GM19099 (cell line): ENCODE data around the gene MTA1.

Experiments
- POLR2A ChIP-seq: IDR thresholded peaks from 3 replicates; pipeline ENCODE4 v1.6.1; 2011; ENCODE audit warnings: low read depth; ENCODE audit not compliant: insufficient read length; ENCODE audit errors: extremely low read depth

Gene MTA1

DNA sequence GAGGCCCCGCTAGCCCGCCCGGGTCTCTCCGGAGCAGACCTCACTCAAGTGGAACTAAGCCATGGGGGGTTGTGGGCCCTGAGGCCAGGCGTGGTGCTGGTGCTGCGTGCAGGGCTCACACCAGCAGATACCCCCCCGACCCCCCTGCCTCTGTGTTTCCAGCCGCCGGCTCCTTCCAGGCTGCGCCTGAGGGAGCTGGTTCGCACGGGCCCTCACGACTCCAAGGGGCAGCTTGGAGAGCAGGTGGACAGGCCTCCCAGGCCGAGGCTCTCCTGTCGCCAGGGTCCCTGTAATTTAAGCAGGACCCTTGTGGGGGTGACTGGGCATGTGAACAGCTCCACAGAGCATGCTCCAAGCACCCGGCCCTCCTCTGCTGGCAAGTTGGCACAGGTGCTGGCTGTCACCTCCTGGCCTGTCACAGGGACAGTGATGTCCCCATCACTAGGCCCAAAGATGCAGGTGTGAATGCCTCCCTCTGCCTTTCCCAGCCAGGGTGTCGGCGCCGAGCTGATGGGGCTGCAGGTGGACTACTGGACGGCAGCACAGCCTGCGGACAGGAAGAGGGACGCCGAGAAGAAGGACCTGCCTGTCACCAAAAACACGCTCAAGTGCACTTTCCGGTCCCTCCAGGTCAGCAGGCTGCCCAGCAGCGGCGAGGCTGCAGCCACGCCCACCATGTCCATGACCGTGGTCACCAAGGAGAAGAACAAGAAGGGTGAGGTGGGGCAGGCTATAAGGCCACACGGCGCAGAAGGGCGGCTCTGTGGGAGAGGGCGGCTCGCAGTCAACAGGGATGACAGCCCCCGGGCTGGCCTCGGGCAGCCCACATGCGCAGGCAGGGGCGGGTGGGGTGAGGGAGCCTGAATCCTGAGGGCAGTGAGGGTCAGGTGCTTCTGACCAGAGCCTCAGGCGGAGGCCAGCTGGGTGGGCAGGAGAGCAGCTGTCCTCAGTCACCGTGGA, 27.2 kb upstream of the MTA1 start:
- no peak for TF ChIP-seq POLR2A

- TF ChIP-seq POLR2A: no peak
These were observed 26.5 kb upstream of the MTA1 start for GRCh38 chr14:105393151-105393550.

DNA sequence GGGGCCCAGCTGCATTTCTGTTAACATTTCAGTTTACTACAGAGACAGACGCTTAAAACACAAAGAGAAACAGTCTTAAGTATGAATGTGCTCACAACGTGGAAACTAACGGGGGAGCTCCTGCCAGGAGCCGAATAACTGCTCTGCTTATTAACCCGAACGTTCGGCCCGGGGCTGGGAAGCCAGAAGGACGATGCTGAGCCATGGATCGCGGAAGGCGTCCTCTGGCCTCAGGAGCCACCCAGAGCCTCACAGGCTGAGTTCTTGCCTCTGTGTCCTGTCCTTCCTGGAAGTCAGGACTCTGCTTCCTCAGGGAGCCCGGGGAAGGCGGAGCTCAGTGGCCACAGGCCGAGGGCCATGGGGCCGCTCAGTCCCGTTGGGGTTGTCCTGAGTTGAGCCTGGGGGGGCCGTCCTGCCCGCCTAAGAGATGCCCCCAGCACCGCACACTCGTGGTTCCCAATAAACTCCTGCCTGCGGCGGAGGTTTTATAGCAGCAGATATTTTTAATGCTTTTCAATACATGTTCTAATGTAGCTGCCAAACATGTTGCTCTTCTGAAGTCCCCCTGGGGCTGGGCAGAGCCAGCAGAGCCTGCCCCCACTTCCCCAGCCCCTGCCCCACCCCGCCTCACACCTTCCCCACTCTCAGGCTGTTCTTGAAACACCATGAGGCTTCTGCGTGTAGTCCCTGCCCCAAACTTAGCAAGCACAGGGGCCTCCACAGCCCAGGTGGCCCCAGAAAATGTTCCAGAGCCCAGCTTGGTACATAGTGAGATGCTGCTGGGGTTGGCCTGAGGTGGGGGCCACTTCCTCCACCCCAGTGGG, 24.7 kb upstream of the MTA1 start:
- TF ChIP-seq POLR2A: no peak

GRCh38 chr14:105395538-105395854, 24.1 kb upstream of the MTA1 start:
- TF ChIP-seq POLR2A: no peak

GRCh38 chr14:105397350-105397931, 22.2 kb upstream of the MTA1 start:
- TF ChIP-seq POLR2A: no peak

DNA sequence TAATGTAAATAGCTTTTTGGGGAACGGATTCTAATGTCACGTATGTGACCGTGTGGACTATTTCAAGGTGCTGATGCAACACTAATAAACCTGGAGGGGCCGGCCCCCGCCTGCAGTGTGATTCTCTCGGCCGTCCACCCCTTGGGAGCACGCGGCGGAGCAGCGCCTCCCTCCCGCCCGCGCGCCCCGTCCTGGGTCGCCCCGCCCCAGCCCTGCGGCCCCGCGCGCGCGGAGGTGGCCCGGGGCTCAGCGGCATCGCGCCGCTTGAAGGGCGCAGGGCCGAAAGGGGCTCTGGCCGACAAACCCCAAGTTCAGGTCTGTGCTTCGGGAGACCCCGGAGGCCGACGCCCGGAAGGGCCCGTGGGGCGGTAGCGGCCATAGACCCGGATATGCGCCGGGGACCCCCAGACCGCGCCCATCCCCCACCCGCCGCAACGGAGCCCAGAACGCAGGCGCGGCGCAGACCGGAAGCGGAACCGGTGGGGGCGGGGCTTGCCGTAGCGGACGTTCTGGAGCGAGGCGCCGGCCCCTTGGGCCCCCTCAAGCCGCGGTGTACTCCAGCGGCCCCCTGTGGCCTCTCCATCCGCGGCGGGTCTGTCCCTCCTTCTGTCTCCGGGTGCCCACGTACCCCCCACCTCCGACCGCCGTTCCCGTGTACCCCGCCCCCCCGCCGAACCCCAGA, 21.4 kb upstream of the MTA1 start, which contains the start of gene TEX22:
TEX22 (plus strand) TSS at position 495 of the 682 bp plus-strand sequence. CDS start 803 bp downstream, outside the sequence.
- peak; percentile 84 for TF ChIP-seq POLR2A

DNA sequence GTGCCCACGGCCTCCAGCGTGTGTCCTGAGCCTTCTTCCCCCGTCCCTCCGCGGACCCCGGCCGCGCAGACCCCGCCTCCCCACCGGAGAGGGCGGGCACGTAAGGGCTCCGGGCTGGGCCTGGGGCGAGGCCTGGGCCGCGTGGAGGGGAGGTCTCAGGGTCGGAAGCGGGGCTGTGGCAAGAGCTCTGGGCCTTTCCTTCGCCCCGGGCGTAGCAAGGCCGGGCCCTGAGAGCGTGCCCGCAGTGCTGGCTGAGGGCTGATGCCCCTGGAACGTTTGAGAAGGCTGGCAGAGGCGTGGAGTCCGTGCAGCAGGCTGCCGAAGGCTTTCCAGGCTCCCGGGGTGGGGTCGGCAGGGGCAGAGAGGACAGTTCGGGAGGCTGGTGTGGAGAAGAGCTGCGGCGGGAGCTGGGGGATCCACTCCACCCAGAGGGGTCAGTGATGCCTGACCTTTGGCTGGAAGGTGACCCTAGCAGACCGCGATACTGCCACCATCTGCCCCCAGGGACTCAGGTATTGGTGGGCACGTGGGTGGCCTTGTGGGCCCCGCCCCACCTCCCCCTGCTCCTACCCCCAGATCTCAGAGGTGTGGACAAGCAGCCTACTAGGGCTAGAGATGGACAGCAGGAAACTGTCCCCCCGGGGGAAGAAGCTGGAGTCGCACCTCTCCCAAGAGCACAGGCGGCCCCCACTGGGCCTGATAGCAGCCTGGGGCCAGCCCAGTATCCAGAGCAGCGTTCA, 20.7 kb upstream of the MTA1 start:
- no peak for TF ChIP-seq POLR2A

DNA sequence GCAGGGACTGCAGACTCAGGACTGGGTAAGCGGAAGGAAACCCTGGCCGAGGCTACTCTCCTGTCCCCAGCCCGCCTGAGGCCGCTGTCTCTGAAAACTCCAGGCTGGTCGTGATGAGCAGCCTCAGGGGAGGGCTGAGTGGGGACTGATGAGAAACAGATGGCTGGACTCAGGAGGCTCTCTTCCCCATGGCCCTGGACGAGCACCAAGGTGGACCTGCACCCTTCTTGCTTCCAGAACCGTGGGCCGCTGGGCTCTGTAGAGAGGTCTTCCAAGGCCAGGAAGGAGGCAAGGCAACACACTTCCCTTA, 20.2 kb upstream of the MTA1 start:
- no peak for TF ChIP-seq POLR2A

DNA sequence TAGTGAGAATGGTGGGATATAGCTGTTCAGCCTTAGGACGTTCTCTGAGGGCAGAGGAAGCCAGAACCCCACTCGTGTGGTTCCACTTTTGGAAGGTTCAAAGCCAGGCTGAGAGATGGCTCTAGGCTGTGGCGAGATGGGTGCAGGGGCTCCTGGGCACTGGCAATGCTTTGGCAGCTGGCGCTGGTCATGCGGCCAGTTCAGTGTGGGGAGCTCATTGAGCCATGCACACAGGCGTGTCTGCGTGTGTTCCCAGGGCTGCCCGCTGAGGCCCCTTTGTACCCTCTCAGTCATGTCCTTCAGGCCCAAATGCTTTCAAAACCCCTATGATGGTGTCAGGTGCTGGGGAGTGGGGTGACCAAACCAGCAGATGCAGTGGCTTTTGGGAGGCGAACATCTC, 19.6 kb upstream of the MTA1 start:
- no peak for TF ChIP-seq POLR2A

GRCh38 chr14:105401699-105402098, 17.9 kb upstream of the MTA1 start:
- no peak for TF ChIP-seq POLR2A

DNA sequence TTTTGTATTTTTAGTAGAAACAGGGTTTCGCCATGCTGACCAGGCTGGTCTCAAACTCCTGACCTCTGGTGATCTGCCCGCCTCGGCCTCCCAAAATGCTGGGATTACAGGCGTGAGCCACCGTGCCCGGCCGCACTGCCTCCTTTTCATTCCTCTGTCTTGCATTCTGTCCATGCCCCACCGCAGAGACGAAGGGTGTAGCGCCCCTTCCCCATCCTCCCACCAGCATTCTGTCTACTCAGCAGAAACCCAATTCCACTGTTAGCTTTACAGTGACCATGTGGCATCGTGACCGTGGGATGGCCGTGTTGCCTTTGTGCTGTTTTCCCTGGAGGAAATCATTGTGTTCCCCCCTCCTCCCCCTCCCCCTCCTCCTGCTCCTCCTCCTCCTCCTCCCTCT, 11.0 kb upstream of the MTA1 start:
- no peak for TF ChIP-seq POLR2A

DNA sequence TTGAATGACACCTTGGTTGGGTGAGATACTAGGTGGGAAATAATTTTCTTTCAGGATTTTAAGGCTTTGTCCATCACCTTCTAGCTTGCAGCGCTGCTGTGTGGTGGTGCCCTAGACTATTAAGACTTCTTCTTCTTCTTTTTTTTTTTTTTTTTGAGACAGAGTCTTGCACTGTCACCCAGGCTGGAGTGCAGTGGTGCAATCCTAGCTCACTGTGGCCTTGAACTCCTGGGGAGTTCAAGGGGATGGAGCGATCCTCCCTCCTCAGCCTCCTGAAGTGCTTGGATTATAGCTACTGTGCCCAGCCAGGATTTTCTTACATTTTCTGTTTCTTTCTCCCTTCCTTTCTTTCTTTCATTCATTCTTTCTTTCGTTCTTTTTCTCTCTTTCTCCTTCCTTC, 10.3 kb upstream of the MTA1 start:
- TF ChIP-seq POLR2A: no peak

- TF ChIP-seq POLR2A: no peak
These were observed 9.0 kb upstream of the MTA1 start for GRCh38 chr14:105410642-105411016.
